ENCODE results near the gene FOXP1.

DNA sequence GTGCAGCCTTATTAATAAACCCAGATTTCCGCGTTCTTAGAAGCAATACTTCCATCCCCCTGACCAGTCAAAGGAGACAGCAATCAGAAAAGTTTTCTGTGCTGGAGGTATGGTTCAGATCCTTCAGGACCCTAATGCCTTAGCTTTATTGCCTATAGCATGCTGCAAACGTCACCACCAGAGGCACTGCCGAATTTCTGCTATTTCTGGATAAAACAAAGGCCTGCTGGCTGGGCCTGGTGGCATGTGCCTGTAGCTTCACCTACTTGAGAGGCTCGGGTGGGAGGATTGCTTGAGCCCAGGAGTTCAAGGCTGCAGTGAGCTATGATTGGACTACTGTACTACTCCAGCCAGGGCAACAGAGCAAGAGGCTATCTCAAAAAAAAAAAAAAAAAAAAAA lies 407.2 kb downstream of the FOXP1 start:
- TF ChIP-seq, protein P1, sequence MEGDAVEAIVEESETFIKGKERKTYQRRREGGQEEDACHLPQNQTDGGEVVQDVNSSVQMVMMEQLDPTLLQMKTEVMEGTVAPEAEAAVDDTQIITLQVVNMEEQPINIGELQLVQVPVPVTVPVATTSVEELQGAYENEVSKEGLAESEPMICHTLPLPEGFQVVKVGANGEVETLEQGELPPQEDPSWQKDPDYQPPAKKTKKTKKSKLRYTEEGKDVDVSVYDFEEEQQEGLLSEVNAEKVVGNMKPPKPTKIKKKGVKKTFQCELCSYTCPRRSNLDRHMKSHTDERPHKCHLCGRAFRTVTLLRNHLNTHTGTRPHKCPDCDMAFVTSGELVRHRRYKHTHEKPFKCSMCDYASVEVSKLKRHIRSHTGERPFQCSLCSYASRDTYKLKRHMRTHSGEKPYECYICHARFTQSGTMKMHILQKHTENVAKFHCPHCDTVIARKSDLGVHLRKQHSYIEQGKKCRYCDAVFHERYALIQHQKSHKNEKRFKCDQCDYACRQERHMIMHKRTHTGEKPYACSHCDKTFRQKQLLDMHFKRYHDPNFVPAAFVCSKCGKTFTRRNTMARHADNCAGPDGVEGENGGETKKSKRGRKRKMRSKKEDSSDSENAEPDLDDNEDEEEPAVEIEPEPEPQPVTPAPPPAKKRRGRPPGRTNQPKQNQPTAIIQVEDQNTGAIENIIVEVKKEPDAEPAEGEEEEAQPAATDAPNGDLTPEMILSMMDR (IDR thresholded peaks at IDR 0.05) = no peak
- TF ChIP-seq SIN3A (IDR thresholded peaks at IDR 0.05; ENCODE audit: borderline replicate concordance, insufficient read depth, low read depth, low read length) = no peak

Data from Panc1 (cell line).